Neural cell (in vitro differentiated cells): Measurements from ENCODE around the gene ZMIZ2.
"Not testable (repeated sequence)": the region's sequence is repeated elsewhere in the genome, so short reads cannot be mapped to it uniquely, and the experiment has no call there.

Source experiments
- CTCF ChIP-seq: fragments of 450-650 bp; IDR thresholded peaks from 2 replicates; pipeline ENCODE4 v1.5.1; 2014; ENCODE audit warnings: antibody characterized with exemption, mild to moderate bottlenecking, moderate library complexity; ENCODE audit not compliant: poor library complexity, severe bottlenecking
- EZH2 ChIP-seq: fragments of 200-600, 300-800 bp; shearing (Covaris generic), sonication (generic); IDR thresholded peaks from 2 replicates; pipeline ENCODE4 v1.6.1; 2014; ENCODE audit warnings: antibody characterized with exemption, low read length, borderline replicate concordance, mild to moderate bottlenecking; ENCODE audit not compliant: insufficient read depth, poor library complexity, severe bottlenecking
- MXI1 ChIP-seq: fragments of 450-650 bp; conservative IDR thresholded peaks from 2 replicates; pipeline ENCODE4 v1.6.1; 2014; ENCODE audit warnings: antibody characterized with exemption, mild to moderate bottlenecking; ENCODE audit not compliant: poor library complexity, severe bottlenecking
- REST ChIP-seq: IDR thresholded peaks from 2 replicates; pipeline ENCODE4 v1.6.1; 2012; ENCODE audit warnings: borderline replicate concordance

- TF ChIP-seq CTCF, EZH2, MXI1, REST: not testable (repeated sequence)
Measured at GRCh38 chr7:44726250-44726649, 22.4 kb upstream of the ZMIZ2 start.
